IMR-90 (cell line): Measurements from ENCODE around the gene FBP1. TPM values are rescaled to one million over a fixed set of nuclear protein-coding genes. Genes with fewer than 3 reads are reported as not detected.

Experiments
- ATAC-seq: fragments of 200-7000 bp; cut with Tn5 transposase; 2 replicates; pipeline ENCODE4 v1.9.1; 2020; ENCODE audit warnings: low read depth, mild to moderate bottlenecking, moderate library complexity
- BruUV-seq: library from RNA; stranded (reverse); fragments of 400-500 nt; replicated peaks from 2 replicates; lab custom pipeline; 2021; lab: Mats Ljungman, UMichigan
- CTCF ChIA-PET: fragments of 300-600 bp; formaldehyde crosslinking; extraction: SDS; loops from one replicate; lab custom pipeline; 2021; ENCODE audit warnings: antibody characterized with exemption; lab: Yijun Ruan, JAX
- POLR2A ChIA-PET: fragments of 300-600 bp; sonication (Branson Sonifier 250); formaldehyde crosslinking; loops from one replicate; lab custom pipeline; 2022; ENCODE audit warnings: antibody characterized with exemption; ENCODE audit not compliant: unreplicated experiment; lab: Charles Lee
- DNase-seq: peaks from one replicate; pipeline ENCODE4 v3.0.0; 2013
- H2AFZ ChIP-seq: replicated peaks from 2 replicates; pipeline ENCODE3; 2013; ENCODE audit warnings: low read length, mild to moderate bottlenecking; ENCODE audit not compliant: poor library complexity
- H2AK5ac ChIP-seq: 2 replicates; pipeline ENCODE4 v1.6.1; 2013; ENCODE audit warnings: low read depth, low read length, inconsistent platforms
- H2AK9ac ChIP-seq: replicated peaks from 2 replicates; pipeline ENCODE3; 2013; ENCODE audit warnings: mild to moderate bottlenecking, low read depth, low read length, moderate library complexity; ENCODE audit not compliant: poor library complexity
- H2BK120ac ChIP-seq: 2 replicates; pipeline ENCODE4 v1.6.1; 2013; ENCODE audit warnings: low read depth, low read length, inconsistent platforms
- H2BK15ac ChIP-seq: 3 replicates; pipeline ENCODE4 v1.6.1; 2013; ENCODE audit warnings: low read depth, low read length, inconsistent platforms
- H2BK20ac ChIP-seq: 2 replicates; pipeline ENCODE4 v1.6.1; 2013; ENCODE audit warnings: low read depth, mild to moderate bottlenecking, inconsistent platforms, low read length, moderate library complexity
- H2BK5ac ChIP-seq: 2 replicates; pipeline ENCODE4 v1.6.1; 2013; ENCODE audit warnings: mild to moderate bottlenecking, low read depth, low read length, inconsistent platforms; ENCODE audit not compliant: poor library complexity, severe bottlenecking
- H3K14ac ChIP-seq: replicated peaks from 2 replicates; pipeline ENCODE4 v1.6.1; 2013; ENCODE audit warnings: low read depth, low read length, inconsistent platforms
- H3K18ac ChIP-seq: 2 replicates; pipeline ENCODE4 v1.6.1; 2013; ENCODE audit warnings: low read depth, low read length, control low read depth
- H3K23ac ChIP-seq: 2 replicates; pipeline ENCODE4 v1.6.1; 2013; ENCODE audit warnings: low read depth, low read length, inconsistent platforms
- H3K27ac ChIP-seq: 2 replicates; pipeline ENCODE4 v1.5.1; 2013; ENCODE audit warnings: mild to moderate bottlenecking, control low read depth, low read length; ENCODE audit not compliant: insufficient read depth
- H3K27me3 ChIP-seq: 2 replicates; pipeline ENCODE4 v1.6.1; 2013; ENCODE audit warnings: low read length; ENCODE audit not compliant: control insufficient read depth, insufficient read depth
- H3K36me3 ChIP-seq: 2 replicates; pipeline ENCODE4 v1.6.1; 2013; ENCODE audit warnings: low read length, mixed read lengths; ENCODE audit not compliant: control insufficient read depth, insufficient read depth
- H3K4ac ChIP-seq: 2 replicates; pipeline ENCODE4 v1.6.1; 2013; ENCODE audit warnings: low read depth, low read length, inconsistent platforms
- H3K4me1 ChIP-seq: 2 replicates; pipeline ENCODE4 v1.6.1; 2013; ENCODE audit warnings: low read length, mixed read lengths; ENCODE audit not compliant: control insufficient read depth, insufficient read depth
- H3K4me2 ChIP-seq: 2 replicates; pipeline ENCODE4 v1.6.1; 2013; ENCODE audit warnings: low read depth, mild to moderate bottlenecking, control low read depth, low read length, moderate library complexity
- H3K4me3 ChIP-seq: 2 replicates; pipeline ENCODE4 v1.5.1; 2013; ENCODE audit warnings: low read depth, mild to moderate bottlenecking, control low read depth, low read length, moderate library complexity; ENCODE audit not compliant: insufficient read depth
- H3K56ac ChIP-seq: 2 replicates; pipeline ENCODE4 v1.6.1; 2013; ENCODE audit warnings: low read length, inconsistent platforms; ENCODE audit not compliant: insufficient read depth; ENCODE audit errors: extremely low read depth
- H3K79me1 ChIP-seq, 2 experiments: 2 replicates each; pipeline ENCODE4 v1.6.1; 2013; ENCODE audit warnings: low read length in 2 of 2, inconsistent platforms in 1 of 2, low read depth in 1 of 2
- H3K9ac ChIP-seq: 2 replicates; pipeline ENCODE4 v1.6.1; 2013; ENCODE audit warnings: low read depth, low read length, control low read depth
- H3K9me1 ChIP-seq: 2 replicates; pipeline ENCODE4 v1.6.1; 2013; ENCODE audit warnings: low read length, inconsistent platforms; ENCODE audit not compliant: insufficient read depth
- H3K9me3 ChIP-seq: 2 replicates; pipeline ENCODE4 v1.6.1; 2013; ENCODE audit warnings: low read length; ENCODE audit not compliant: control insufficient read depth, insufficient read depth
- H4K20me1 ChIP-seq: 2 replicates; pipeline ENCODE4 v1.6.1; 2013; ENCODE audit warnings: low read length, inconsistent platforms; ENCODE audit not compliant: insufficient read depth
- H4K5ac ChIP-seq: 2 replicates; pipeline ENCODE4 v1.6.1; 2013; ENCODE audit warnings: mild to moderate bottlenecking, low read depth, low read length, control low read depth
- H4K8ac ChIP-seq, 2 experiments: 2 replicates each; pipeline ENCODE4 v1.6.1; 2013; ENCODE audit warnings: low read depth in 2 of 2, low read length in 2 of 2, control low read depth in 1 of 2, inconsistent platforms in 1 of 2
- H4K91ac ChIP-seq: 2 replicates; pipeline ENCODE4 v1.6.1; 2013; ENCODE audit warnings: low read depth, low read length, inconsistent platforms; ENCODE audit not compliant: insufficient read depth
- BHLHE40 ChIP-seq: fragments of 150-350 bp; IDR thresholded peaks from 2 replicates; pipeline ENCODE4 v1.6.1; 2016; ENCODE audit warnings: mild to moderate bottlenecking, low read depth, low read length
- CEBPB ChIP-seq: IDR thresholded peaks from 2 replicates; pipeline ENCODE4 v1.6.1; 2012; ENCODE audit warnings: low read depth, low read length, improper control_type of control experiment
- CHD1 ChIP-seq: IDR thresholded peaks from 2 replicates; pipeline ENCODE4 v1.6.1; 2012; ENCODE audit warnings: low read depth, low read length, improper control_type of control experiment
- FOS ChIP-seq: fragments of 150-350 bp; IDR thresholded peaks from 2 replicates; pipeline ENCODE4 v1.6.1; 2016; ENCODE audit warnings: low read depth, low read length
- MAFK ChIP-seq: IDR thresholded peaks from 2 replicates; pipeline ENCODE4 v1.6.1; 2012; ENCODE audit warnings: low read depth, low read length, improper control_type of control experiment
- MAZ ChIP-seq: IDR thresholded peaks from 2 replicates; pipeline ENCODE4 v1.6.1; 2012; ENCODE audit warnings: low read depth, mild to moderate bottlenecking, low read length, improper control_type of control experiment, moderate library complexity, borderline replicate concordance
- MXI1 ChIP-seq: IDR thresholded peaks from 2 replicates; pipeline ENCODE4 v1.6.1; 2012; ENCODE audit warnings: low read depth, mild to moderate bottlenecking, low read length, moderate library complexity, borderline replicate concordance
- POLR2A ChIP-seq: IDR thresholded peaks from 2 replicates; pipeline ENCODE4 v1.6.1; 2012; ENCODE audit warnings: mild to moderate bottlenecking, low read depth, low read length
- RAD21 ChIP-seq: IDR thresholded peaks from 2 replicates; pipeline ENCODE4 v1.6.1; 2012; ENCODE audit warnings: low read length, improper control_type of control experiment
- RCOR1 ChIP-seq: IDR thresholded peaks from 2 replicates; pipeline ENCODE4 v1.6.1; 2012; ENCODE audit warnings: mild to moderate bottlenecking, low read length, improper control_type of control experiment; ENCODE audit not compliant: insufficient replicate concordance
- RFX5 ChIP-seq: IDR thresholded peaks from 2 replicates; pipeline ENCODE4 v1.8.0; 2012; ENCODE audit warnings: low read depth, mild to moderate bottlenecking, low read length, moderate library complexity
- SMC3 ChIP-seq: fragments of 150-350 bp; IDR thresholded peaks from 2 replicates; pipeline ENCODE4 v1.6.1; 2016; ENCODE audit warnings: low read depth, mild to moderate bottlenecking, antibody characterized with exemption, low read length, moderate library complexity
- dilution Hi-C: fragments of 300-500 bp; cut with HindIII; formaldehyde crosslinking; loops from one replicate; pipeline ENCODE4 v1.14.3; 2018; ENCODE audit warnings: low sequenced_read_pairs; ENCODE audit not compliant: unreplicated experiment
- in situ Hi-C: fragments of 300-500 bp; cut with MboI; formaldehyde crosslinking; loops from 3 replicates; pipeline ENCODE4 v1.14.3; 2019; ENCODE audit warnings: low sequenced_read_pairs, inconsistent platforms, mixed read lengths
- intact Hi-C: fragments of 100-400 bp; cut with micrococcal nuclease; formaldehyde crosslinking; loops from 2 replicates; pipeline ENCODE4 v1.10.0; 2022
- polyA plus RNA-seq, 3 experiments: library from polyadenylated mRNA; depleted of rRNA; stranded (reverse); fragments of >200 nt; gene quantifications; 2 replicates each; pipeline ENCODE4 v1.2.3, GENCODE V29; 2012; ENCODE audit warnings: low replicate concordance in 1 of 3
- total RNA-seq: library from RNA; depleted of rRNA; stranded (reverse); fragments of >200 nt; gene quantifications from 2 replicates; pipeline ENCODE4 v1.2.3, GENCODE V29; 2012
- TF ChIP-seq, protein P1 (sequence below): conservative IDR thresholded peaks from 2 replicates; pipeline ENCODE4 v1.5.1; 2012; ENCODE audit warnings: mild to moderate bottlenecking, low read depth, low read length, improper control_type of control experiment
- TF ChIP-seq, protein P2 (sequence below): fragments of 150-350 bp; IDR thresholded peaks from 2 replicates; pipeline ENCODE4 v1.6.1; 2017; ENCODE audit warnings: mild to moderate bottlenecking, antibody characterized with exemption, low read length, low read depth
- TF ChIP-seq, protein P3 (sequence below): fragments of 150-350 bp; IDR thresholded peaks from 2 replicates; pipeline ENCODE4 v1.6.1; 2016; ENCODE audit warnings: low read depth, mild to moderate bottlenecking, low read length, moderate library complexity, borderline replicate concordance

FBP1 gene
- total and polyA plus RNA-seq, 2 of the 4 experiments (the other 2 are of a cell fraction) = not detected

DNA sequence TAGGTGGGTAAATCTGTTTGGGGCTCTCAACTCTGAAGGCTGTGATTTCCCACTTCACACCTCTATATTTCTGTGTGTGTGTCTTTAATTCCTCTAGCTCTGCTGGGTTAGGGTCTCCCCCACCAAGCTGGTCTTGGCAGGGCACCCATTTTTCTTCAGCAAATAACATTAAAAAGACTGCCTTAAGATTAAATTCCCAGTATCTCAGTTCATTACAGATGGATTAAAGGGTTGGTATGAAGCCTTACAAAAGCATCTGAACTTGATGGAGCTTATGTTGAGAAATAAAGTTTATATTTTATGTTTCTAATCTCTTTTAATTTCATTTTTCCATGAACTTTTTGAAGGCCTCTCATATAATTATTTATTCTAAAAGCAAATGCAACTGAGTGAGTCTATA is 72.8 kb downstream of the FBP1 start:
- Histone ChIP-seq H2AK5ac (no peak overlapping the region), H3K4me3 (no peak overlapping the region), H3K18ac (no peak overlapping the region), H3K9ac (no peak overlapping the region), H2AFZ (no peak overlapping the region), H4K8ac (no peak overlapping the region), H4K20me1 (no peaks in the 10 kb centered on the region), H3K27me3 (peaks cover 2% of the 10 kb centered on the region), H3K14ac (no peak overlapping the region), H2AK9ac (no peak overlapping the region), H3K36me3 (no peaks in the 10 kb centered on the region), H4K91ac (no peak overlapping the region), H3K4me1 (no peaks in the 10 kb centered on the region), H3K79me1 (no peaks in the 10 kb centered on the region), H3K4me2 (no peak overlapping the region), H3K56ac (no peak overlapping the region), H3K9me1 (no peaks in the 10 kb centered on the region), H2BK20ac (no peak overlapping the region), H2BK5ac (no peak overlapping the region), H2BK15ac (no peak overlapping the region), H3K4ac (no peak overlapping the region), H4K5ac (no peak overlapping the region), H3K9me3 (no peaks in the 10 kb centered on the region), H3K23ac (no peak overlapping the region), H3K27ac (no peak overlapping the region), H2BK120ac (no peak overlapping the region)
- in situ Hi-C loops = no loop called here
- dilution Hi-C loops = no loop called here
- TF ChIP-seq RFX5 (no peak), CHD1 (no peak), FOS (no peak), RCOR1 (no peak), SMC3 (no peak), MXI1 (no peak), MAFK (no peak), MAZ (no peak), POLR2A (no peak), BHLHE40 (no peak), RAD21 (no peak), CEBPB (no peak)
- TF ChIP-seq, protein P1, sequence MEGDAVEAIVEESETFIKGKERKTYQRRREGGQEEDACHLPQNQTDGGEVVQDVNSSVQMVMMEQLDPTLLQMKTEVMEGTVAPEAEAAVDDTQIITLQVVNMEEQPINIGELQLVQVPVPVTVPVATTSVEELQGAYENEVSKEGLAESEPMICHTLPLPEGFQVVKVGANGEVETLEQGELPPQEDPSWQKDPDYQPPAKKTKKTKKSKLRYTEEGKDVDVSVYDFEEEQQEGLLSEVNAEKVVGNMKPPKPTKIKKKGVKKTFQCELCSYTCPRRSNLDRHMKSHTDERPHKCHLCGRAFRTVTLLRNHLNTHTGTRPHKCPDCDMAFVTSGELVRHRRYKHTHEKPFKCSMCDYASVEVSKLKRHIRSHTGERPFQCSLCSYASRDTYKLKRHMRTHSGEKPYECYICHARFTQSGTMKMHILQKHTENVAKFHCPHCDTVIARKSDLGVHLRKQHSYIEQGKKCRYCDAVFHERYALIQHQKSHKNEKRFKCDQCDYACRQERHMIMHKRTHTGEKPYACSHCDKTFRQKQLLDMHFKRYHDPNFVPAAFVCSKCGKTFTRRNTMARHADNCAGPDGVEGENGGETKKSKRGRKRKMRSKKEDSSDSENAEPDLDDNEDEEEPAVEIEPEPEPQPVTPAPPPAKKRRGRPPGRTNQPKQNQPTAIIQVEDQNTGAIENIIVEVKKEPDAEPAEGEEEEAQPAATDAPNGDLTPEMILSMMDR = no peak
- TF ChIP-seq, protein P2, sequence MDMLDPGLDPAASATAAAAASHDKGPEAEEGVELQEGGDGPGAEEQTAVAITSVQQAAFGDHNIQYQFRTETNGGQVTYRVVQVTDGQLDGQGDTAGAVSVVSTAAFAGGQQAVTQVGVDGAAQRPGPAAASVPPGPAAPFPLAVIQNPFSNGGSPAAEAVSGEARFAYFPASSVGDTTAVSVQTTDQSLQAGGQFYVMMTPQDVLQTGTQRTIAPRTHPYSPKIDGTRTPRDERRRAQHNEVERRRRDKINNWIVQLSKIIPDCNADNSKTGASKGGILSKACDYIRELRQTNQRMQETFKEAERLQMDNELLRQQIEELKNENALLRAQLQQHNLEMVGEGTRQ = no peak
- TF ChIP-seq, protein P3, sequence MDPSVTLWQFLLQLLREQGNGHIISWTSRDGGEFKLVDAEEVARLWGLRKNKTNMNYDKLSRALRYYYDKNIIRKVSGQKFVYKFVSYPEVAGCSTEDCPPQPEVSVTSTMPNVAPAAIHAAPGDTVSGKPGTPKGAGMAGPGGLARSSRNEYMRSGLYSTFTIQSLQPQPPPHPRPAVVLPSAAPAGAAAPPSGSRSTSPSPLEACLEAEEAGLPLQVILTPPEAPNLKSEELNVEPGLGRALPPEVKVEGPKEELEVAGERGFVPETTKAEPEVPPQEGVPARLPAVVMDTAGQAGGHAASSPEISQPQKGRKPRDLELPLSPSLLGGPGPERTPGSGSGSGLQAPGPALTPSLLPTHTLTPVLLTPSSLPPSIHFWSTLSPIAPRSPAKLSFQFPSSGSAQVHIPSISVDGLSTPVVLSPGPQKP = no peak
- no TSS peak for BruUV-seq
- CTCF ChIA-PET = no interaction called here
- intact Hi-C loops = loop anchor here (10.0 kb wide), 1 partner anchor 62 kb away; no protein-coding TSS in a partner anchor
- ATAC-seq = no peak
- POLR2A ChIA-PET = no interaction called here
- no peak for DNase-seq
